ENCODE results near the gene HOXB1.
"Not testable (repeated sequence)": the region's sequence is repeated elsewhere in the genome, so short reads cannot be mapped to it uniquely, and the experiment has no call there.

The HOXB1 gene

DNA sequence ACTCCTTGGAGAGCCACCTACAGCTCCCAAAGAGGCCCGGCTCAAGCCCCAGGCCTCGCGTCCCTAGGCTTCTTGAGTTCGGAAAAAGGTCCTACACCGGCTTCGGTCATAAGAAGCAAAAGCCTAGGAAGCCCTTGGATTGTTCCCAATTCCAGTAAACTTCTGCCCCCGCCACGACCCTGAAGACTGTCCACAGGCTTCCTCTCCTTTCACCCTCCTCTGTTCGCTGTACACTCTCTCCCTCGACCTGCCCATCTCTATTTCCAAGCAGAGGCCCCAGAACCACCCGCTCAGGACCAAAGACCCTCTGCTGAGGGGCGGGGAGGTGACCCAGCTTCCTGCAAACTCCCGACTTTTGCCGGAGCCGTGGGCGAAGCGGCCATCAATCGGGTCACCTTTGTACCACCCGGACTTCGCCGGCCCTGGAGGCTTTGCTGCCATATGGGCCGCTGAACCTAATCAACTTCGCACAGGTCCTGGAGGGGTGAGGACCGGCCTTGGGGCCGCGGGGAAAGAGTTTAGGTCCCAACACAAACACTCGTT lies 11.4 kb upstream of the HOXB1 start:
- no peak for DNase-seq

DNA sequence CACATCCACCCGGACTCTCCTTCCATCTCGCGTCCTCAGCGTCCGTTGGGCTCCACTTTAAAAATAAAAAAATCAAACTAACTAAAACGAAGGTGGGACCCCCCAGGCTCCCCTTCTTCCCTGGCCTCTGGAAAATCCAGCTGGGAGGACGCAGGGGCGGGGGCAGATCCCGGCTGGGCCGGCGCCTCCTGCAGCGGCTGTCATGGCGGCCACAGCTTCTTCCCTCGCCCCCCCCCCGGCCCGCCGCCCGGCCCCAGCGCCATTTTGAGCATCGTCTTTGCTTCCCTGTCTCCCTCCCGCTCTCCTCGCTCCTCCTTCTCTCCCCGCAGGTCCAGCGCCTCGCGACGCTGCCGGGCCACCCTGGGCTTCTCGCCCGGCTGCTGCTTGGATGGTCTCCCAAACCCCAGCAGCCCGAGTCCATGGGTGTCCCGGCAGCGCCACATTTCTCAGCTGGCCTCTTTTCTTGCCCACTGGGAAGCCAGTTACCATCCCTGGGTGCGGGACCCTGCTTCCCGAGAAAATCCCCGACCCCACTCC lies 10.8 kb upstream of the HOXB1 start:
- no peak for DNase-seq

DNA sequence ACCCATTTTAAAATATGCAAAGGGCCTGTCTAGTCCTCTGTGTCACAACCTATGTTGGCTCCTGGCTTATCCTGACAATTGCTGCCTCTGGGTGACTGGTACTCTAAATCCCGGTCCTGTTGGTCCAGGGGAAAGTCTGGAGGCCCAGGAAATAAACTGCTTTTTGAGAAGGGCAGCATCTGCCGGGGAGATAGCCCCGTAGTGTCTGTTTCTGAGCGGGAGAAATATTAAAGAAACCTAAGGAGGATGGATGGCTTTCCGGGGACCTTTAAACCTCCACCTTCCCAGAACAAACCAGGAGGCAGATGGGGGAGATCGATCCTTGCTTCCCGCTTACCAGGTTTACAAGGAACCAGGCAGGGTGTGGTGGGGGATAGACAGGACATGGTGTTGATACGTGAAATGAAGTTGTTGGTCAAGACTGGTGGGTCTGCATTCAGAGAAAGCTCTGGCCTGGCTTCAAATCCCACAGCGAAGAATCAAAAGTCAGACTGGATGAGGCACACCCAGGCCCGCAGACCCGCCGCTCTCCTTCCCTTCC lies 10.3 kb upstream of the HOXB1 start:
- no peak for DNase-seq

GRCh38 chr17:48540213-48540612 lies 9.4 kb upstream of the HOXB1 start:
- DNase-seq, result no peak

DNA sequence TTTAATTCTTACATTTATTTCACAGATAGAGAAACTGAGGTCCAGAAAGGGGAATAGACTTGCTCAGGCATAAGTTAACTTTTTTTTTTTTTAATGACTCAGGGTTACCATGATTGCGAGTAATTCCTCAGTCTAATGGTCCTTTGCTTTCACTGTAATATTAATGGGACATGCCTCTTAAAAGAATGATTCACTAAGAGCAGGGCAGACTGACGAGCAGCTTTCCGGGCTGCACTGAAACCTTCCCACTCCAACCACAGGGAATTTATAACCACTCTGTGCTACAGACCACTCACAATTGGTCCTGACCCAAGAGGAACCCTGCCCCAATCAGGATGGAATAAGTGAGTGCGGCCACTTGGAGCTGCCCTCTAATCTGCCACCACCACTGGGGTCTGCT lies 8.4 kb upstream of the HOXB1 start:
- DNase-seq, result no peak

DNA sequence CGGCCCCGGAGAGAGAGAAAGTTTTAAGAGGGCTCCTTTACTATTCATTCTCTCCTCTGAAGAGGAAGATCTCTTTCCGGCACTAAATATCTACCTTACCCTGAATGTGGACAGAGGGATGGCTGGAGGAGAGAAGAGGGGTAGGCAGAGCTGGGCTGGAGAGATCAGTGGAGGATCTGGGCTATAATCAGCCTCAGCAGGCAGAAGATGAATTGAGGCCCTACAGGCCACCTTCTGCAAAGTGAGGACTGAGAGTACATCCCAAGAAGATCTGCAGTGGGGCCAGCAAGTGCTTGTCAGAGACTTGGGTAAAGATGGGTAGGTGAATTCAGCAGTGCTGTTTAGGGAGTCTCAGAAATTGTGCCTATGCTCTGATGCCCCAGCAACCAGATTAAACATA lies 6.5 kb upstream of the HOXB1 start:
- no peak for DNase-seq

- not testable (repeated sequence) for DNase-seq
Measured at GRCh38 chr17:48535793-48536559, 5.2 kb upstream of the HOXB1 start.

DNA sequence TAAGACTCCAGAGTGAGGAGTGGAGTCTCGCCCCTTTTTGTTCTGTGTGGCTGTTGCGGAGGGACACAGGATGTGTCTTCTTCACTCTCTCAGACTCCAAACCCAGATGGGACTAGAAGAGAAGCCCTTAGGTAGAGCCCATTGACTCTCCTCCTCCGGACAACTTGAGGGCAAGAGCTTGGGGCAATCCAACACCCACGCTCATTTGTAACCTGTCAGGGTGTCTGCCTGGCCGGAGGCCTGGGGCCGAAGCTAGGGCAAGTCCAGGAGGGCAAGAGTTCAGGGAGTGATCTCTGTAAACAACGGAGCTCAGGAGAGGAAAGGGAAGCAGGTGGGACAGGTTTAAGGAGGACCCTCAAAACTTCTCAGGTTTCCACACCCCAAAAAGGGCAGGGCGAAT lies 1.4 kb upstream of the HOXB1 start:
- no peak for DNase-seq

DNA sequence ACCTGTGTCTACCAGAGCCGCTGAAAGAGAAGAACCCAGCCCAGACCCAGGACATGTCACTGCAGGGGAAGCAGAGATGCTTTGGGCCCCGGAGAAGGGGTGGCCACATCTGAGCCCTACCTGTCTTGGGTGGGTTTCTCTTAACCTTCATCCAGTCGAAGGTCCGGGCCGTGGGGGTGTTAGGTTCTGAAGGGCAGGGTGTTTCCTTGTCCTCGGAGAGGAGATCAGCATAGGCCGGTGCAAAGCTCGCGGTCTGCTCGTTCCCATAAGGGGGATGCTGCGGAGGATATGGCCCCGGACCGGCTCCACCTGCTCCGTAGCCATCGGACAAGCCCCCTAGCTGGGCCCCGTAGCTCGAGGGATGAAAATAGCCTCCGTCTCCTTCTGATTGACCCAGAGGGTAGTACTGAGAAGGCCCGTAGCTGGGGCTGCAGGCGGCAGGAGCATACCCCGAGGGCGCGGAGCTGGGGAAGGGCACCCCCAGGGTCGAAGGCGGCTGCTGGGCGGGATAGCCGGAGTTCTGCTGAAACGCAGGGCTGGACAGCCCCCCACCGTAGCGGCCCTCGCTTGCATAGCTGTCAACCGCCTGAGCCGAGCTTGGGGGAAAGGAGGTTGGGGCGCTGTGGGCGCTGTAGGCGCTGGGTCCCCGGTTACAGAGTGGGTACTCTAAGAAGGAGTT lies 464 bp downstream of the HOXB1 start:
- DNase-seq, result no peak

GRCh38 chr17:48529683-48530009 lies 1.2 kb downstream of the HOXB1 start:
- no peak for DNase-seq

DNA sequence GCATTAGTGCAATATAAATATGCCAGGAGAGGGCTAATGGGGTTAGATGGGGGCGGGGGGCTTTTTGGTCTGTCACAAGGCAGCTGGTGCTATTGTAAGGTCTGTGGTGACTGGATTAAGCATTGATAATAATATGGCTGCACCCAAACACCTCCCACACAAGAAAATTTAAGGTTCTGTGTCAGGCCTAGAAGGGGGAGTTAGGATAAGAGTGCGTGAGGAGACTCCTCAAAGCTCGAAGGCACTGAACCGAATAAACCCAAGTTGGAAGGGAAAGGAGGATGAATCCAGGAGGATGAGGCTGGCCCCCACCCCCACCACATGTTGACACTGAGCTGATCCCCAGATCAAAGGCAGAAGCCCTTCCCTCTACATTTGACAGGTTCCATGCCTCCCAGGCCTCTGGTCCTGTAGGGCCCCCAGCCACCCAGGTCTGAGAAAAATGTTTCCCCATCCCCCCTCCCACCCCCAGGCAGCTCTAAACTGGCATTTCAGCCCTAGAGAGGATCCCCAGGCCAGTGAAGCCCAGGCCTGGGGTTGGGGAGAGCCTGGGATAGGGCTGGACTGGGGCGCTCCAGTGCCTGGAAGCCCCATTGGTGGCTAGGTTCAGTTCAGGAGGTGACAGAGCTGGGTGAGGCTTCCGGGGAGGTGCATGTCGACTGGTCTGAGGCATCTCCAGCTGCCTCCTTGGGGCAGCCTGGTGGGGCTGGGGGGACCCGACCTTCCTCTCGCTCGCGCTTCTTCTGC lies 1.7 kb downstream of the HOXB1 start:
- DNase-seq, result no peak

- DNase-seq, result no peak
Measured at GRCh38 chr17:48528153-48528935, 2.5 kb downstream of the HOXB1 start.

DNA sequence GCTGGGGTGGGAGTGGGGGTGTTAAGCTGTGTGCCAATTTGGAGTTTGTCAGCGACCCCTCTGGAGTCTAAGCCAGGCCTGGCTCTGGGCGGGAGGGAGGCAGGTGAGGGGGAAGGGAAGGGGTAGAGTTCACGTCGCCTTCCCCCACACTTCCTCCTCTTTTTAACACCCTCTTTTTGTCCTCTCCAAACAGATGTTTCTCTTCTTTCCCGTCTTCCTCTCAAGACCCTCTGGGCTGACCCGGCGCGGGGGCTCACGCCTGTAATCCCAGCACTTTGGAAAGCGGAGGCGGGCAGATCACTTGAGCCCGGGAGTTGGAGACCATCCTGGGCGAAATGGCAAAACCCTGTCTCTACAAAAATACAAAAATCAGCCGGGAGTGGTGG lies 3.3 kb downstream of the HOXB1 start:
- no peak for DNase-seq

DNA sequence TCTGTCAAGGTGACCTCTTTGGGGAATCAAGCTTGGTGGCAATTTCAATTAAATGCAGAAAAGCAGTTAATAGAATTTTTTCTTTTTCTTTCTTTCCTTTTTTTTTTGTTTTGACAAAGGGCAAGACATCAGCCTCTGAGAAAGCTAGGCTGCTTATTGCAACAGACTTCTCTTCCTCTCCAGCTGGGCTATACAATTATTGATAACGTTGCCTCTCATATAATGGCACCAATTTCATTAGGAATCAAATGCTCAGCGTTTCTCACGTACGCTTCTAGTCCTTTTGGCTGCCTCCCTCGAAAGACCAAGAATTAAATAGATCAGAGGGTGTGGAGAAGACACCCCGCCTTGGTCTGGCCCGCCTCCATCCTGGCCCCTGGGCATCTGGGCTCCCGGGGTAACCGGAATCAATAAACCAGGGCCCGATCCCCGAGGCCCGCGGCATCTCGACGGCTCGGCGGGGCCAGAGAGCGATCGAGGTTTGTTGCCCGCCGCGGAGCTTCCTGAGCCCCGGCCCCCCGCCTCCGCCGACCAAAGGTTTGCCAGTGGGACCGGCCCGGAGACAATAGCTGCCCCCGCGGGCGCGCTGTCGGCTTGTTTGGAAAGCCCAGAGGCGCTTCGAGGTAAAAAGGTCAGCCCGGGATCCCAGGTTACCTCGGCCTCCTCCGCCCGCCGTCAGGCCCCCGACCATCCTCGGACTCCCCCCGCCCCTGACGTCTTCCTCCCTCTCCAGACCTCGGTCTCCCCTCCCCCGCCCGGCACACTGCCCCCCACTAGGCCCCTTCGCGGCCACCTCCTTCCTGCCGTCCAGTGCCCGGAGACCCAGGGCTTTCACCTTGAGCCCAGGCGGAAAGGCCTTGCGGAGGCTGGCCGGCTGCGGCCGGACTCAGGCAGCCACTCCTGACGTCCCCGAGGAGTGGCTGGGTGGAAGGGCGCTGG lies 3.9 kb downstream of the HOXB1 start:
- DNase-seq, result no peak

GRCh38 chr17:48523010-48523409 lies 7.8 kb downstream of the HOXB1 start:
- no peak for DNase-seq

- no peak for DNase-seq
Measured at GRCh38 chr17:48522031-48522653, 8.7 kb downstream of the HOXB1 start.

DNA sequence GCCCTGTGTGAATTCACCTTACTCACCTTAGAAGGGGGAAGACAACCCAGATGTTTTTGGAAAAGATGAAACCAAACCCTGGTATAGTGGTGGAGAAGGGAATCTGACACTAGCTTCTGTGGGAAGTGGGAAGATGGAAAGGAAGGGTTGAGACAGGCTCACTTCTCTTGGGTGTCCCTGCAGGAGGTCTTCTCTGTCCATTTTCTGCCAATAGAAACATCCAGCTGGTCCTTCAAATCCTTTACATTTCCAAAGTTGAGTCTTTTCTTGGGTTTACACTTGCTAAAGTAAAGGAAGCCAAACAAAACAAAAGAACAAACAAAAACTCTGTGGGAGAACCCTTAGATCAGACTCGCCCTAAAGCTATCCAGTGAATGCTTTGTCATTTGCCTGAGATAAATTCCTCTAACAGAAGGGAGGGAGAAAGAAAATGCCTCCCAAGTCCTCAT lies 10.2 kb downstream of the HOXB1 start:
- DNase-seq, result no peak

DNA sequence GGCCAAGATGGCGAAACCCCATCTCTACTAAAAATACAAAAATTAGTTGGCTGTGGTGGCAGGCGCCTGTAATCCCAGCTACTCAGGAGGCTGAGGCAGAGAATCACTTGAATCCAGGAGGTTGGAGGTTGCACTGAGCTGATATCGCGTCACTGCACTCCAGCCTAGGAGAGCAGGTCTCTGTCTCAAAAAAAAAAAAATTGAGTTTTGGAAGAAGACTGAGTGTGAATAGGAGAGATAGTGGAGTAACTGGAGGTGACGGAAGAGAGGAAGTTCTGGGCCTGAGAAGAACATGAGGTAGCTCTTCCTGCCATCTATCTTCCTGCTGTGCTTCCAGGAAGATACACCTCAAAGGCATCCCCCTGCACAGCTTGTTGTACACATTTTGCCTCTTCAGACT lies 11.4 kb downstream of the HOXB1 start:
- no peak for DNase-seq

DNA sequence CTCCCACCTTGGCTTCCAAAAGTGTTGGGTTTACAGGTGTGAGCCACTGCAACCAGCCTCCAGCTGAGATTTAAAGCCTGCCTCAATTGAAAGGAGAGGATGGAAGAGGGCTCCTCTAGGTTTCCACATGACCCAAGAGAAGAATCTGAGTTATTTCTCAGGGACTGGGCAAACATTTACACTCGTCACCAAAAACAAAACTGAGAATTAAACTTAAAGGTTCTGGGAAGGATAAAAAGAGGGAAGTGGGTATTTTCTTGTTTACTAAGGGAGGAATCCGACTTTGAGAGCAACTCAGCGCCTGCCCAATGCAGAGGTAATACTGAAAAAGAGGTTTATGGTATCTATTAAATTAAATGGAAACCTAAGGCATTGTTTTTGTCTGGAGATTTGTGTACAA lies 13.3 kb downstream of the HOXB1 start:
- no peak for DNase-seq

All from activated T-cell treated with anti-CD3 and anti-CD28 coated beads for 4 hours (primary cell).